Uterus (tissue), 4 donors: ENCODE data around the gene RNU6-8. TPM values are rescaled to one million over a fixed set of nuclear protein-coding genes. Genes with fewer than 3 reads are reported as not detected.

ENCODE experiments used
- DNase-seq, 2 donors: peaks; one replicate each; pipeline ENCODE4 v3.0.0-alpha.2; 2019 to 2020
- H3K27ac ChIP-seq, 2 donors: fragments of 200-600 bp; sonication (generic); 1 replicate in 1 of 2; 2 replicates in 1 of 2; pipeline ENCODE4 v1.5.1; 2016 to 2018
- H3K27me3 ChIP-seq, 2 donors: fragments of 200-600 bp; sonication (generic); one replicate each; pipeline ENCODE4 v1.5.1; 2018 to 2019; ENCODE audit warnings: control low read depth in 1 of 2
- H3K36me3 ChIP-seq, 2 donors: fragments of 200-600 bp; sonication (generic); one replicate each; pipeline ENCODE4 v1.5.1; 2019; ENCODE audit warnings: control low read depth in 1 of 2
- H3K4me1 ChIP-seq, 2 donors: fragments of 200-600 bp; sonication (generic); one replicate each; pipeline ENCODE4 v1.5.1; 2018 to 2019; ENCODE audit warnings: control low read depth in 1 of 2
- H3K4me3 ChIP-seq, 2 donors: fragments of 200-600 bp; sonication (generic); 1 replicate in 1 of 2; 2 replicates in 1 of 2; pipeline ENCODE4 v1.5.1; 2018 to 2019; ENCODE audit warnings: mild to moderate bottlenecking in 1 of 2
- H3K9me3 ChIP-seq, 2 donors: fragments of 200-600 bp; sonication (generic); one replicate each; pipeline ENCODE4 v1.5.1; 2019; ENCODE audit warnings: control low read depth in 1 of 2
- POLR2A ChIP-seq, 2 donors: fragments of 450-650 bp; IDR thresholded peaks; one replicate each; pipeline ENCODE4 v1.6.1; 2016; ENCODE audit warnings: antibody characterized with exemption in 2 of 2, mild to moderate bottlenecking in 1 of 2, moderate library complexity in 1 of 2
- intact Hi-C: fragments of 100-400 bp; cut with DNase I; formaldehyde crosslinking; loops from one replicate; pipeline ENCODE4 v1.15.1; 2023; ENCODE audit warnings: low total_unique reads
- total RNA-seq, 4 donors: library from RNA; depleted of rRNA in 3 of 4; stranded (reverse); fragments of >200 nt in 3 of 4; gene quantifications; one replicate each; pipeline versions ENCODE4 v1.1.0 to v1.2.4, GENCODE V29; 2014 to 2023
- TF ChIP-seq, protein P1 (sequence below), 4 experiments: fragments of 200-600 bp in 2 of 4; fragments of 450-650 bp in 2 of 4; sonication (generic) in 2 of 4; IDR thresholded peaks; one replicate each; pipeline ENCODE4 v1.5.1; 2016 to 2019; ENCODE audit warnings: antibody characterized with exemption in 4 of 4, mild to moderate bottlenecking in 2 of 4, moderate library complexity in 1 of 4
- donor health status: DM: yes; HTN: yes; CAD: no.

RNU6-8 gene
- total RNA-seq, 4 donors from 2014 or later, result not detected

DNA sequence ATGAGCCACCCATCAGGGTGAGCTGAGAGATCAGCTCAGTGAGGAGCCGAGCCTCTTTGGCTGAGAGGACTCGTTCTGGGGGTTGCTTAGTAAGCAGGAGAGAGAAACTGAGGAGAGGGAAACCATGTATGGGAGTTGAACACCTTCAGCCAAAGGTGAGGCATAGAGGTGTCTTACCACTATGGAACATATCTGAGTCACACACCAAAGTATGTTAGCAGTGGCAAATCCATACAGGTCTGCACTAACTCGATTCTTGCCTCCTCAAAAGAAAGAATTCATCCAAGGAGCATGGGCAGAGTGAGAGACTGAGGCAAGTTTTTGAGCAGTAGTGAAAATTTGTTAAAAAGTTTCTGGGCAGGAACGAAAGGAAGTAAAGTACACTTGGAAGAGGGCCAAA, 46.7 kb upstream of the RNU6-8 start:
- Histone ChIP-seq H3K4me3 (no peak overlapping the region), H3K9me3 (no peaks in the 10 kb centered on the region), H3K4me1 (no peaks in the 10 kb centered on the region), H3K27me3 (no peaks in the 10 kb centered on the region), H3K27ac (no peak overlapping the region), H3K36me3 (no peaks in the 10 kb centered on the region)
- intact Hi-C loops, result loop anchor here (10.0 kb wide), 2 partner anchors 175 to 745 kb away; partner anchors contain the start of gene ARHGAP5
- no peak for DNase-seq
- TF ChIP-seq POLR2A (IDR thresholded peaks at IDR 0.05), result no peak
- TF ChIP-seq, protein P1, sequence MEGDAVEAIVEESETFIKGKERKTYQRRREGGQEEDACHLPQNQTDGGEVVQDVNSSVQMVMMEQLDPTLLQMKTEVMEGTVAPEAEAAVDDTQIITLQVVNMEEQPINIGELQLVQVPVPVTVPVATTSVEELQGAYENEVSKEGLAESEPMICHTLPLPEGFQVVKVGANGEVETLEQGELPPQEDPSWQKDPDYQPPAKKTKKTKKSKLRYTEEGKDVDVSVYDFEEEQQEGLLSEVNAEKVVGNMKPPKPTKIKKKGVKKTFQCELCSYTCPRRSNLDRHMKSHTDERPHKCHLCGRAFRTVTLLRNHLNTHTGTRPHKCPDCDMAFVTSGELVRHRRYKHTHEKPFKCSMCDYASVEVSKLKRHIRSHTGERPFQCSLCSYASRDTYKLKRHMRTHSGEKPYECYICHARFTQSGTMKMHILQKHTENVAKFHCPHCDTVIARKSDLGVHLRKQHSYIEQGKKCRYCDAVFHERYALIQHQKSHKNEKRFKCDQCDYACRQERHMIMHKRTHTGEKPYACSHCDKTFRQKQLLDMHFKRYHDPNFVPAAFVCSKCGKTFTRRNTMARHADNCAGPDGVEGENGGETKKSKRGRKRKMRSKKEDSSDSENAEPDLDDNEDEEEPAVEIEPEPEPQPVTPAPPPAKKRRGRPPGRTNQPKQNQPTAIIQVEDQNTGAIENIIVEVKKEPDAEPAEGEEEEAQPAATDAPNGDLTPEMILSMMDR (IDR thresholded peaks at IDR 0.05), result no peak

DNA sequence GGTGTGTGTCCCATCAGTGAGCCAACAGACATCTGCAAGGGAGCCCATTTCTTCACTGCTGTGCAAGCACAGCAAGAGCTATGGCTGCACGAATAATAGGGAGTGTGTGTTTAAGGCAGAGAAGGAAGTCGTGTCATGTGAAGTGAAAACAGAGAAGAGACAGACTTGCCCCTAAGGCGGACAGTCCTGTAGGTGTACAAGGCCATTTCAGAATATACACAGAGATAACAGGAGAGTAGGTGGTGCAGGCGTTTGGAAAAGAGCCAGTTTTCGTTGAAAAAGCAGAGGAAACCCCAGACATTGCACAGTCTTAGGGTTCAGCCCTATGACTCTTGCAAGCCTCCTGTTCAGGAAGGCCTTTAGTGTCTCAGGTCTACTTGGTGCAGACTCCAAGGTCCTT, 46.3 kb upstream of the RNU6-8 start:
- no peaks in the 10 kb centered on the region for H3K36me3 ChIP-seq
- H3K27me3 ChIP-seq, result no peaks in the 10 kb centered on the region
- H3K27ac ChIP-seq, result no peak overlapping the region
- no peaks in the 10 kb centered on the region for H3K9me3 ChIP-seq
- no peaks in the 10 kb centered on the region for H3K4me1 ChIP-seq
- H3K4me3 ChIP-seq, result no peak overlapping the region
- no peak for TF ChIP-seq POLR2A (IDR thresholded peaks at IDR 0.05)
- TF ChIP-seq, protein P1 (IDR thresholded peaks at IDR 0.05), result no peak
- intact Hi-C loops, result no loop called here
- no peak for DNase-seq

DNA sequence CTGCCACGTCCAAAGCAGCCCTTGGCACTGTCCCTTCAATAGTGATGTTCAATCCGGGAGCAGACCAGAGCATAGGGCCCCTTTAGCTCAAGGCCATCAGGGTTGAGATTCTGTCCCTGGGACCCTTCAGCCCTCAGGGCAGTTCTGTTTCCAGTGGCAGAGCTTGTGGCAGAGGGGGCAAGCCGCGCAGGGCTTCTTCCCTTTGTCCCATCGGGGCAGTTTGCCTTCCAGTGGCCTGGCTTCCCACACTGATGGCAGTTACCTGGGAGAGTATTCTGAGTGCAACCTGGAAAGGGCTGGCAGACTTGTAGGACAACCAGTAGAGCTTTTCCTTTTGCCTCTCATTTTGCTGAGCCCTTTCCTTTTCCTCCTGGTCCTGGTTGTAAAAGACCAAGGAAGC, 43.7 kb upstream of the RNU6-8 start:
- TF ChIP-seq POLR2A (IDR thresholded peaks at IDR 0.05), result no peak
- TF ChIP-seq, protein P1 (IDR thresholded peaks at IDR 0.05), result no peak
- Histone ChIP-seq H3K27me3 (no peaks in the 10 kb centered on the region), H3K27ac (no peak overlapping the region), H3K9me3 (no peaks in the 10 kb centered on the region), H3K4me1 (no peaks in the 10 kb centered on the region), H3K36me3 (no peaks in the 10 kb centered on the region), H3K4me3 (no peak overlapping the region)
- intact Hi-C loops, result no loop called here
- no peak for DNase-seq

DNA sequence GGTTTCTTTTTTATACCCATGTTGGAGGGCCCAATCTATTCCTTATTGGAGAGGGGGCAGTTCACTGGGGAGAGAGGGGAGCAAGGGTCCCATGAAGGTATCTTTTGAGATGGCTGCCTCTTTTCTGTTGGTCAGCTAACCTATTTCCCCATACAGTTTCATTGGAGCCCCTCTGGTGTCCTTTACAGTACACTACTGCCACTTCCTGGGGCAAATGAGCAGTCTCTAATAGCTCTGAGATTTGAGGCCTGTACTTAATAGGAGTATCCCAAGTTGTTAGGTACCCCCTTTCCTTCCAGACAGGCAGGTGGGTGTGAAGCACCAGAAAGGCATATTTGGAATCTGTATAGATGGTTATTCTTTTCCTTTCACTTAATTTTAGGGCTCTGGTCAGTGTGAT, 41.3 kb upstream of the RNU6-8 start:
- intact Hi-C loops, result no loop called here
- no peaks in the 10 kb centered on the region for H3K4me1 ChIP-seq
- H3K36me3 ChIP-seq, result no peaks in the 10 kb centered on the region
- no peak for DNase-seq
- no peak for TF ChIP-seq POLR2A (IDR thresholded peaks at IDR 0.05)
- TF ChIP-seq, protein P1 (IDR thresholded peaks at IDR 0.05), result no peak
- H3K27me3 ChIP-seq, result no peaks in the 10 kb centered on the region
- H3K27ac ChIP-seq, result no peak overlapping the region
- H3K9me3 ChIP-seq, result no peaks in the 10 kb centered on the region
- no peak overlapping the region for H3K4me3 ChIP-seq

DNA sequence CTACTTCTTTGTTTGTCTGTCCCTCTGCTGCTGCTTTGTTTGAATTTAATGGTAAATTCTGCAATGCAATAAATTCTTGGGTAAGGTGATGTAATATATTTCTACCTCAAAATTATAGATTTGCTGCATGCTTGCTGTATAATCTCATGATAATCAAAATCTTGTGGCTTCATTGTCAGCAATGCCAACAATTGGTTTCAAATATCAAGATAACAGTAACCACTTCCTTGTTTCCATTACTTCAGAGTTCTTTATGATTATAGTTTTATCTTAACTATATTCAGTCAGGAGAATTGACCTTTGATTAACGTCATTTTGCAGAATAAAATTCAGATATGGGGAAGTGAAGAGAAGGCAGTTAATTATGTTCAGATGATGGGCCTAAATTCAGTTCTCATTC, 30.2 kb upstream of the RNU6-8 start:
- no peak overlapping the region for H3K27ac ChIP-seq
- H3K4me3 ChIP-seq, result no peak overlapping the region
- TF ChIP-seq, protein P1 (IDR thresholded peaks at IDR 0.05), result no peak
- no peak for TF ChIP-seq POLR2A (IDR thresholded peaks at IDR 0.05)
- DNase-seq, result no peak
- H3K36me3 ChIP-seq, result no peaks in the 10 kb centered on the region
- H3K27me3 ChIP-seq, result no peaks in the 10 kb centered on the region
- H3K9me3 ChIP-seq, result no peaks in the 10 kb centered on the region
- intact Hi-C loops, result no loop called here
- H3K4me1 ChIP-seq, result no peaks in the 10 kb centered on the region
